GM12865 (cell line): ENCODE data around the gene AGBL4.
A peak's percentile ranks its signal among the peaks of the same experiment; 100 is the strongest.

Experiments
- DNase-seq: peaks from one replicate; pipeline ENCODE4 v3.0.0; 2010; ENCODE audit warnings: low read depth
- H3K4me3 ChIP-seq: 2 replicates; pipeline ENCODE4 v1.5.1; 2011; ENCODE audit warnings: mild to moderate bottlenecking, low read depth, low read length, control low read depth
- TF ChIP-seq, protein P1 (sequence below): IDR thresholded peaks from 2 replicates; pipeline ENCODE4 v1.5.1; 2011; ENCODE audit warnings: low read length, control low read depth, low read depth, inconsistent platforms; ENCODE audit not compliant: insufficient read depth; ENCODE audit errors: missing control alignments

Gene AGBL4

GRCh38 chr1:49111931-49112330 lies 911.8 kb downstream of the AGBL4 start:
- no peak overlapping the region for H3K4me3 ChIP-seq
- TF ChIP-seq, protein P1, sequence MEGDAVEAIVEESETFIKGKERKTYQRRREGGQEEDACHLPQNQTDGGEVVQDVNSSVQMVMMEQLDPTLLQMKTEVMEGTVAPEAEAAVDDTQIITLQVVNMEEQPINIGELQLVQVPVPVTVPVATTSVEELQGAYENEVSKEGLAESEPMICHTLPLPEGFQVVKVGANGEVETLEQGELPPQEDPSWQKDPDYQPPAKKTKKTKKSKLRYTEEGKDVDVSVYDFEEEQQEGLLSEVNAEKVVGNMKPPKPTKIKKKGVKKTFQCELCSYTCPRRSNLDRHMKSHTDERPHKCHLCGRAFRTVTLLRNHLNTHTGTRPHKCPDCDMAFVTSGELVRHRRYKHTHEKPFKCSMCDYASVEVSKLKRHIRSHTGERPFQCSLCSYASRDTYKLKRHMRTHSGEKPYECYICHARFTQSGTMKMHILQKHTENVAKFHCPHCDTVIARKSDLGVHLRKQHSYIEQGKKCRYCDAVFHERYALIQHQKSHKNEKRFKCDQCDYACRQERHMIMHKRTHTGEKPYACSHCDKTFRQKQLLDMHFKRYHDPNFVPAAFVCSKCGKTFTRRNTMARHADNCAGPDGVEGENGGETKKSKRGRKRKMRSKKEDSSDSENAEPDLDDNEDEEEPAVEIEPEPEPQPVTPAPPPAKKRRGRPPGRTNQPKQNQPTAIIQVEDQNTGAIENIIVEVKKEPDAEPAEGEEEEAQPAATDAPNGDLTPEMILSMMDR: no peak
- DNase-seq: no peak

DNA sequence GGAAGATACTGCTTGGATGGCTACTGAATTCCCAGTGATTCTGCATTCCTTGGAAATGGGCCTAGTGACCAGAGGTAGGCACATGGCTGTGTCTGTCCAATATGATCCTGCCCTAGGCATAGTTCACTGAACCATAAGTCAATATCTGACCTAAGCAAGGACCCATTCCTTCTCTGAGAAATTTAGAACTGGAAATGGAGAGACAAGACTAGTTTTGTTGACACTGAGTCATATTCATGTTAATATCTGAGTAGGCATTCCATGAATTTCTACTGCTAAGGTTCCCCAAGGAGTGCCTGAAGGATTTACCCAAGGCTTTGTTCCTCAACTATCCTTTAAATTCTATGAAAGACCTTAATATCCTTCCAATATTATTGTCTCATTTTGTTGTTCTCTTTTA lies 917.3 kb downstream of the AGBL4 start:
- no peak overlapping the region for H3K4me3 ChIP-seq
- DNase-seq: no peak
- TF ChIP-seq, protein P1: no peak

GRCh38 chr1:49104575-49104974 lies 919.2 kb downstream of the AGBL4 start:
- TF ChIP-seq, protein P1: no peak
- no peak for DNase-seq

DNA sequence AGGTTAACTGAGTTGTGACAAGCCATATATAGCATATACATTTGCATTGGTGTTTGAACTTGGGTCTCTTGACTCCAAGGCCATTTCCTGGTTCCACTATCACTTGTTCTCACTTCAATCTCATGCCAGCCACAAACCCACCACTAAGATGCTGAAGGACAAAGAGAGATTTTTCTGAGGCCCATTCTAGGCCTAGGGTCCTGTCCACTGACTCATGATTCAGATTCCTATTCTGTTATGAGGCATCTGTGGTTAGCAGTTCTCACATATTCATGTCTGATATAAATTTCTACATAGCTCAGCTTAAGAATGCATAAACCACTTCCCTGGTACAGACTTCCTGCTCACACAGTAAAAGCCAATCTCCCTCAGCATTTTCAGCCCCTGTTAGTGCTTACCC lies 921.0 kb downstream of the AGBL4 start:
- H3K4me3 ChIP-seq: no peak overlapping the region
- TF ChIP-seq, protein P1: no peak
- DNase-seq: peak; percentile 50

More at GRCh38 chr1:49104575-49104974, 919.2 kb downstream of the AGBL4 start:
- H3K4me3 ChIP-seq: no peak overlapping the region

GRCh38 chr1:49098866-49099265 lies 924.9 kb downstream of the AGBL4 start:
- no peak for DNase-seq
- no peak overlapping the region for H3K4me3 ChIP-seq
- TF ChIP-seq, protein P1: no peak

GRCh38 chr1:49086327-49086726 lies 937.4 kb downstream of the AGBL4 start:
- no peak overlapping the region for H3K4me3 ChIP-seq
- TF ChIP-seq, protein P1: no peak
- no peak for DNase-seq

GRCh38 chr1:49085079-49085478 lies 938.7 kb downstream of the AGBL4 start:
- DNase-seq: no peak
- TF ChIP-seq, protein P1: no peak
- H3K4me3 ChIP-seq: no peak overlapping the region
